Measurements from ENCODE around the gene MYO10.

The MYO10 gene

GRCh38 chr5:16852251-16853005, 83.7 kb downstream of the MYO10 start:
- TF ChIP-seq CTCF (IDR thresholded peaks at IDR 0.05; ENCODE audit: insufficient read depth, low read depth, low read length, missing control alignments): no peak
- no peak overlapping the region for H3K4me3 ChIP-seq (ENCODE audit: low read length)
- DNase-seq (ENCODE audit: low read depth): no peak

- no peak for TF ChIP-seq CTCF (IDR thresholded peaks at IDR 0.05; ENCODE audit: insufficient read depth, low read depth, low read length, missing control alignments)
- no peak overlapping the region for H3K4me3 ChIP-seq (ENCODE audit: low read length)
- no peak for DNase-seq (ENCODE audit: low read depth)
Observed at GRCh38 chr5:16849775-16850174, 86.3 kb downstream of the MYO10 start.

GRCh38 chr5:16849181-16849580, 86.9 kb downstream of the MYO10 start:
- no peak for DNase-seq (ENCODE audit: low read depth)
- no peak for TF ChIP-seq CTCF (IDR thresholded peaks at IDR 0.05; ENCODE audit: insufficient read depth, low read depth, low read length, missing control alignments)
- no peak overlapping the region for H3K4me3 ChIP-seq (ENCODE audit: low read length)

GRCh38 chr5:16844952-16845351, 91.1 kb downstream of the MYO10 start:
- peak; percentile 24 for DNase-seq (ENCODE audit: low read depth)
- TF ChIP-seq CTCF (IDR thresholded peaks at IDR 0.05; ENCODE audit: insufficient read depth, low read depth, low read length, missing control alignments): peak; percentile 49
- no peak overlapping the region for H3K4me3 ChIP-seq (ENCODE audit: low read length)

GRCh38 chr5:16842896-16843295, 93.2 kb downstream of the MYO10 start:
- no peak for TF ChIP-seq CTCF (IDR thresholded peaks at IDR 0.05; ENCODE audit: insufficient read depth, low read depth, low read length, missing control alignments)
- DNase-seq (ENCODE audit: low read depth): peak; percentile 81
- H3K4me3 ChIP-seq (ENCODE audit: low read length): no peak overlapping the region

GRCh38 chr5:16841416-16841815, 94.7 kb downstream of the MYO10 start:
- H3K4me3 ChIP-seq (ENCODE audit: low read length): no peak overlapping the region
- DNase-seq (ENCODE audit: low read depth): no peak
- TF ChIP-seq CTCF (IDR thresholded peaks at IDR 0.05; ENCODE audit: insufficient read depth, low read depth, low read length, missing control alignments): no peak

GRCh38 chr5:16837305-16837704, 98.8 kb downstream of the MYO10 start:
- no peak for TF ChIP-seq CTCF (IDR thresholded peaks at IDR 0.05; ENCODE audit: insufficient read depth, low read depth, low read length, missing control alignments)
- H3K4me3 ChIP-seq (ENCODE audit: low read length): no peak overlapping the region
- no peak for DNase-seq (ENCODE audit: low read depth)
